ENCODE measurements around the gene AFF1. TPM values are rescaled to one million over a fixed set of nuclear protein-coding genes. Genes with fewer than 3 reads are reported as not detected.

The AFF1 gene
- total RNA-seq, 4 donors from 2014 or later = 72.5 to 128 (median 108) TPM

- Histone ChIP-seq H3K4me1 (no peaks in the 10 kb centered on the region), H3K27ac (no peak overlapping the region), H3K27me3 (no peaks in the 10 kb centered on the region), H3K4me3 (no peak overlapping the region), H3K9me3 (no peaks in the 10 kb centered on the region), H3K36me3 (no peaks in the 10 kb centered on the region)
- DNase-seq = no peak
- no peak for TF ChIP-seq POLR2A (IDR thresholded peaks at IDR 0.05)
- TF ChIP-seq, protein P1, sequence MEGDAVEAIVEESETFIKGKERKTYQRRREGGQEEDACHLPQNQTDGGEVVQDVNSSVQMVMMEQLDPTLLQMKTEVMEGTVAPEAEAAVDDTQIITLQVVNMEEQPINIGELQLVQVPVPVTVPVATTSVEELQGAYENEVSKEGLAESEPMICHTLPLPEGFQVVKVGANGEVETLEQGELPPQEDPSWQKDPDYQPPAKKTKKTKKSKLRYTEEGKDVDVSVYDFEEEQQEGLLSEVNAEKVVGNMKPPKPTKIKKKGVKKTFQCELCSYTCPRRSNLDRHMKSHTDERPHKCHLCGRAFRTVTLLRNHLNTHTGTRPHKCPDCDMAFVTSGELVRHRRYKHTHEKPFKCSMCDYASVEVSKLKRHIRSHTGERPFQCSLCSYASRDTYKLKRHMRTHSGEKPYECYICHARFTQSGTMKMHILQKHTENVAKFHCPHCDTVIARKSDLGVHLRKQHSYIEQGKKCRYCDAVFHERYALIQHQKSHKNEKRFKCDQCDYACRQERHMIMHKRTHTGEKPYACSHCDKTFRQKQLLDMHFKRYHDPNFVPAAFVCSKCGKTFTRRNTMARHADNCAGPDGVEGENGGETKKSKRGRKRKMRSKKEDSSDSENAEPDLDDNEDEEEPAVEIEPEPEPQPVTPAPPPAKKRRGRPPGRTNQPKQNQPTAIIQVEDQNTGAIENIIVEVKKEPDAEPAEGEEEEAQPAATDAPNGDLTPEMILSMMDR (IDR thresholded peaks at IDR 0.05) = no peak
These were observed 239.9 kb downstream of the AFF1 start for GRCh38 chr4:87174672-87175071.

GRCh38 chr4:87179751-87180150 lies 244.9 kb downstream of the AFF1 start:
- no peak for DNase-seq
- Histone ChIP-seq H3K4me3 (no peak overlapping the region), H3K4me1 (no peaks in the 10 kb centered on the region), H3K9me3 (no peaks in the 10 kb centered on the region), H3K36me3 (no peaks in the 10 kb centered on the region), H3K27ac (no peak overlapping the region), H3K27me3 (no peaks in the 10 kb centered on the region)
- TF ChIP-seq, protein P1 (IDR thresholded peaks at IDR 0.05) = no peak
- no peak for TF ChIP-seq POLR2A (IDR thresholded peaks at IDR 0.05)

GRCh38 chr4:87180767-87181166 lies 246.0 kb downstream of the AFF1 start:
- TF ChIP-seq POLR2A (IDR thresholded peaks at IDR 0.05) = no peak
- TF ChIP-seq, protein P1 (IDR thresholded peaks at IDR 0.05) = no peak
- no peaks in the 10 kb centered on the region for H3K9me3 ChIP-seq
- H3K4me3 ChIP-seq = no peak overlapping the region
- DNase-seq = no peak
- no peaks in the 10 kb centered on the region for H3K4me1 ChIP-seq
- no peaks in the 10 kb centered on the region for H3K27me3 ChIP-seq
- H3K36me3 ChIP-seq = no peaks in the 10 kb centered on the region
- no peak overlapping the region for H3K27ac ChIP-seq

DNA sequence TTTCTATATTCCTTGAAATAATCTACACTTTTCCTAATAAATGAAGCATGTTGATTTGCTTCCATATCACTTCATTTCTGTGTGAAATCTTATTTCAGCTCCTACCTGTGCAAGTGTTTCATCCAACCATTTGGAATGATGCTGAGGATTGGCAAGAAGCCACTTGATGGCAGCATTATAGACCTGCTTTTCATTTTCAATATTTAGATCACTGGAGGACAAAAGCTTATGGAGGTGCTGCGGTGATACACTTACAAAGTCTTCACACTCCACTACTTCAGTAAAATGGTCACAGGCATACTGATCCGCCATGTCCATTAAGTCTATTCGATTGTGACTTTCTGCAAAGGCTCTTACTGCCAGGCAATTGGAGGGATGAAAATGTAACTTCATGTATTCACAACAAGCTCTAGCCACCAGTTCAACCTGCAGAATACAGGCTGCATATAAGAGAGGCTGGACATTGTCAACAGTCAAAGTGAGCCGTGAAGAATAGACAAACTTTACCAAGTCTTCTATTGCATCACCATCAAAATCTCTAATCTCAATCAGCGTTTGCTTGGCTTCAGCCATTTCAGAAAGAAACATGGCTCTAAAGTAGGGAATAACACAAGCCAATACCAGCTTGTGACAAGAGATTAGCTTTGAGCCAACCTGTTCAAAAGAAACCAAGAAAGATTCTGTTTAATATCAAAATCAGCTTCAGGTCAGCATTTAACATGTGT lies 250.5 kb downstream of the AFF1 start:
- TF ChIP-seq, protein P1 (IDR thresholded peaks at IDR 0.05) = no peak
- TF ChIP-seq POLR2A (IDR thresholded peaks at IDR 0.05) = no peak
- Histone ChIP-seq H3K27ac (no peak overlapping the region), H3K4me3 (no peak overlapping the region)

GRCh38 chr4:87188048-87188447 lies 253.2 kb downstream of the AFF1 start:
- Histone ChIP-seq H3K4me3 (no peak overlapping the region), H3K9me3 (no peaks in the 10 kb centered on the region), H3K27ac (no peak overlapping the region), H3K36me3 (no peaks in the 10 kb centered on the region), H3K4me1 (no peaks in the 10 kb centered on the region), H3K27me3 (no peaks in the 10 kb centered on the region)
- TF ChIP-seq, protein P1 (IDR thresholded peaks at IDR 0.05) = no peak
- TF ChIP-seq POLR2A (IDR thresholded peaks at IDR 0.05) = no peak
- DNase-seq = no peak

More for the DNA sequence above, 250.5 kb downstream of the AFF1 start:
- Histone ChIP-seq H3K27me3 (no peaks in the 10 kb centered on the region), H3K36me3 (no peaks in the 10 kb centered on the region), H3K9me3 (no peaks in the 10 kb centered on the region), H3K4me1 (no peaks in the 10 kb centered on the region)
- no peak for DNase-seq
